HepG2 (cell line): ENCODE data around the gene MT1A. TPM values are rescaled to one million over a fixed set of nuclear protein-coding genes. Genes with fewer than 3 reads are reported as not detected.

Experiments used
- FIP1L1 ChIP-seq: fragments of 200-400 bp; formaldehyde crosslinking; IDR thresholded peaks from 2 replicates; pipeline ENCODE4 v1.6.1; 2018; ENCODE audit warnings: low read depth, mild to moderate bottlenecking, low read length, moderate library complexity, borderline replicate concordance; ENCODE audit not compliant: insufficient read depth
- HMGA1 ChIP-seq: sonication (generic); formaldehyde crosslinking; conservative IDR thresholded peaks from 2 replicates; pipeline ENCODE4 v1.4.0; 2020; ENCODE audit warnings: missing genetic modification reagents
- IRX3 ChIP-seq: sonication (generic); formaldehyde crosslinking; IDR thresholded peaks from 2 replicates; pipeline ENCODE4 v1.8.1; 2023; ENCODE audit warnings: mild to moderate bottlenecking, low read depth, missing genetic modification reagents, borderline replicate concordance
- MAFG ChIP-seq: sonication (generic); formaldehyde crosslinking; IDR thresholded peaks from 2 replicates; pipeline ENCODE4 v1.5.1; 2020; ENCODE audit warnings: mild to moderate bottlenecking, missing genetic modification reagents
- MED8 ChIP-seq: sonication (generic); formaldehyde crosslinking; IDR thresholded peaks from 2 replicates; pipeline ENCODE4 v1.8.1; 2023; ENCODE audit warnings: mild to moderate bottlenecking, missing genetic modification reagents; ENCODE audit not compliant: insufficient replicate concordance
- MTF1 ChIP-seq: sonication (generic); formaldehyde crosslinking; IDR thresholded peaks from 2 replicates; pipeline ENCODE4 v1.5.0; 2020; ENCODE audit warnings: missing genetic modification reagents
- ZBTB38 ChIP-seq: sonication (generic); formaldehyde crosslinking; IDR thresholded peaks from 2 replicates; pipeline ENCODE4 v1.5.1; 2020; ENCODE audit warnings: mild to moderate bottlenecking, missing genetic modification reagents
- ZBTB40 ChIP-seq, 2 experiments: fragments of 450-650 bp in 1 of 2; sonication (generic) in 1 of 2; formaldehyde crosslinking in 1 of 2; IDR thresholded peaks; 2 replicates each; pipeline versions ENCODE4 v1.6.1 to v1.8.0; 2016 to 2022; ENCODE audit warnings: antibody characterized with exemption in 1 of 2, mild to moderate bottlenecking in 1 of 2, missing genetic modification reagents in 1 of 2
- ZNF598 ChIP-seq: sonication (generic); formaldehyde crosslinking; IDR thresholded peaks from 2 replicates; pipeline ENCODE4 v1.5.1; 2020; ENCODE audit warnings: mild to moderate bottlenecking, missing genetic modification reagents, borderline replicate concordance
- ZNF703 ChIP-seq: sonication (generic); formaldehyde crosslinking; IDR thresholded peaks from 2 replicates; pipeline ENCODE4 v1.5.1; 2020; ENCODE audit warnings: missing genetic modification reagents, mild to moderate bottlenecking, moderate library complexity, borderline replicate concordance
- ZSCAN25 ChIP-seq: sonication (generic); formaldehyde crosslinking; IDR thresholded peaks from 2 replicates; pipeline ENCODE4 v1.8.0; 2022; ENCODE audit warnings: mild to moderate bottlenecking, missing genetic modification reagents
- ZXDC ChIP-seq: sonication (generic); formaldehyde crosslinking; IDR thresholded peaks from 2 replicates; pipeline ENCODE4 v1.5.0; 2020; ENCODE audit warnings: mild to moderate bottlenecking, missing genetic modification reagents
- polyA plus RNA-seq, 8 experiments: library from polyadenylated mRNA; depleted of rRNA in 3 of 8; stranded (reverse) in 7 of 8; unstranded in 1 of 8; fragments of >200 nt; fragmentation: Illumina TruSeq in 4 of 8; extraction: Trizol in 4 of 8; gene quantifications; 2 replicates each; pipeline versions ENCODE4 v1.2.1 to v1.2.3, GENCODE V29; 2011 to 2016; ENCODE audit warnings: low read depth in 4 of 8, missing spikeins in 1 of 8, mixed read lengths in 1 of 8; ENCODE audit not compliant: insufficient read depth in 1 of 8
- total RNA-seq, 5 experiments: library from RNA; depleted of rRNA; stranded (reverse); fragments of >200 nt; fragmentation: Illumina TruSeq; extraction: Trizol; gene quantifications; 2 replicates each; pipeline ENCODE4 v1.2.3, GENCODE V29; 2016; ENCODE audit warnings: low read depth in 1 of 5

Gene MT1A
- total and polyA plus RNA-seq, 2 of the 13 experiments (the other 11 are each of a cell fraction or from before 2014, with no cell fraction given): 8.3 to 10.4 TPM

GRCh38 chr16:56610017-56610608, 28.4 kb upstream of the MT1A start (continued):
- no peak for TF ChIP-seq ZBTB40 (IDR thresholded peaks at IDR 0.05)
- TF ChIP-seq ZBTB40 (CRISPR knock-in tag; IDR thresholded peaks at IDR 0.05): 0 out of 2 replicates have a peak, but pooled peaks have one; percentile 18
- TF ChIP-seq ZNF703 (CRISPR knock-in tag): no peak
- no peak for TF ChIP-seq FIP1L1
- TF ChIP-seq MED8 (CRISPR knock-in tag): no peak
- no peak for TF ChIP-seq MTF1 (CRISPR knock-in tag)
- no peak; the same call in 1 of the 2 replicates for TF ChIP-seq ZNF598 (CRISPR knock-in tag)
- no peak for TF ChIP-seq HMGA1 (CRISPR knock-in tag)
- TF ChIP-seq ZBTB38 (CRISPR knock-in tag): 0 out of 2 replicates have a peak, but pooled peaks have one; percentile 48
- no peak for TF ChIP-seq IRX3 (CRISPR knock-in tag)
- no peak for TF ChIP-seq ZXDC (CRISPR knock-in tag)
- TF ChIP-seq ZSCAN25 (CRISPR knock-in tag): peak; percentile 65
- no peak for TF ChIP-seq MAFG (CRISPR knock-in tag)
